Kidney capillary endothelial cell (primary cell): ENCODE data around the gene D2HGDH.

ENCODE experiments used
- DNase-seq: peaks from one replicate; pipeline ENCODE4 v3.0.0-alpha.2; 2018; ENCODE audit warnings: low spot score

Gene D2HGDH

GRCh38 chr2:241734467-241735208 lies at the start of gene D2HGDH:
D2HGDH (plus strand) TSS chr2:241734630; CDS start chr2:241735225, 595 bp downstream.
- peak; percentile 79 for DNase-seq

- no peak for DNase-seq
Observed at GRCh38 chr2:241686324-241686649, 48.1 kb upstream of the D2HGDH start.

GRCh38 chr2:241686650-241687425 lies 47.6 kb upstream of the D2HGDH start, which contains the start of gene DTYMK:
DTYMK (minus strand) TSS chr2:241686815; CDS start chr2:241686783, 32 bp downstream.
- peak; percentile 94 for DNase-seq

GRCh38 chr2:241689306-241689705 lies 45.1 kb upstream of the D2HGDH start:
- no peak for DNase-seq

- no peak for DNase-seq
Observed at GRCh38 chr2:241690202-241690717, 44.2 kb upstream of the D2HGDH start.

- no peak for DNase-seq
Observed at GRCh38 chr2:241692448-241692847, 42.0 kb upstream of the D2HGDH start.

- DNase-seq = no peak
Observed at GRCh38 chr2:241695651-241696050, 38.8 kb upstream of the D2HGDH start.

GRCh38 chr2:241701149-241701398 lies 33.4 kb upstream of the D2HGDH start:
- DNase-seq = peak; percentile 76

- peak; percentile 87 for DNase-seq
Observed at GRCh38 chr2:241701399-241702154, 32.9 kb upstream of the D2HGDH start, which contains the start of gene ING5. ING5 (plus strand) TSS chr2:241702039; CDS start chr2:241702066, 27 bp downstream.

- peak; percentile 60 for DNase-seq
Observed at GRCh38 chr2:241702155-241703031, 32.0 kb upstream of the D2HGDH start.

GRCh38 chr2:241703032-241703604 lies 31.3 kb upstream of the D2HGDH start:
- DNase-seq = no peak

GRCh38 chr2:241706537-241706936 lies 27.9 kb upstream of the D2HGDH start:
- no peak for DNase-seq

- DNase-seq = no peak
Observed at GRCh38 chr2:241708879-241709278, 25.6 kb upstream of the D2HGDH start.

GRCh38 chr2:241719093-241719492 lies 15.3 kb upstream of the D2HGDH start:
- DNase-seq = no peak

GRCh38 chr2:241720099-241720498 lies 14.3 kb upstream of the D2HGDH start:
- DNase-seq = no peak

GRCh38 chr2:241720560-241720959 lies 13.9 kb upstream of the D2HGDH start:
- DNase-seq = no peak

GRCh38 chr2:241721852-241722251 lies 12.6 kb upstream of the D2HGDH start:
- DNase-seq = no peak

GRCh38 chr2:241722896-241723454 lies 11.5 kb upstream of the D2HGDH start:
- DNase-seq = no peak

GRCh38 chr2:241724259-241724974 lies 10.0 kb upstream of the D2HGDH start:
- DNase-seq = no peak
